Brain pericyte (primary cell): Measurements from ENCODE around the gene GDPD2.

Experiments used
- DNase-seq: peaks from one replicate; pipeline ENCODE4 v3.0.0-alpha.2; 2012; ENCODE audit warnings: low read depth, low spot score

GDPD2 gene

DNA sequence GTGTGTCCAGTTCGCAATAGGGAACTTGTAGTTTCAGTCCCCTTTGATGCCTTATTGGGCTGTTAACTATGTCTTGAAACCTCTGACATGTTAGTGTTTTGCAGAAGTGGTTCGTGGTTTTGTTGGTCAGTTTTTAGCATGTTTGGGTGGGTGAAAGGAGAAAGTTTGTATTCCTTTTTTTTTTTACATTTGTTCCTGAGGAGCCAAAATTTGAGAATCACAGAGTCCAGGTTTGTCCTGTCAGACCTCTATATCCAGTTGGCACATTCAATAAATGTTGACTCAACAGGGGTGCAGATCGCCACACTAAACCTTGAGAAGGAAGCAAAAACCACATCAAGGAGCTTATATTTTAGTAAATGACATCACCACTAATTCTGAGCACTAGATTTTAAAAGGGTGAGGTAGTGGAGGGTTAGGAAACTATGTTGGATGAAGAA lies 47.8 kb downstream of the GDPD2 start:
- DNase-seq = no peak

DNA sequence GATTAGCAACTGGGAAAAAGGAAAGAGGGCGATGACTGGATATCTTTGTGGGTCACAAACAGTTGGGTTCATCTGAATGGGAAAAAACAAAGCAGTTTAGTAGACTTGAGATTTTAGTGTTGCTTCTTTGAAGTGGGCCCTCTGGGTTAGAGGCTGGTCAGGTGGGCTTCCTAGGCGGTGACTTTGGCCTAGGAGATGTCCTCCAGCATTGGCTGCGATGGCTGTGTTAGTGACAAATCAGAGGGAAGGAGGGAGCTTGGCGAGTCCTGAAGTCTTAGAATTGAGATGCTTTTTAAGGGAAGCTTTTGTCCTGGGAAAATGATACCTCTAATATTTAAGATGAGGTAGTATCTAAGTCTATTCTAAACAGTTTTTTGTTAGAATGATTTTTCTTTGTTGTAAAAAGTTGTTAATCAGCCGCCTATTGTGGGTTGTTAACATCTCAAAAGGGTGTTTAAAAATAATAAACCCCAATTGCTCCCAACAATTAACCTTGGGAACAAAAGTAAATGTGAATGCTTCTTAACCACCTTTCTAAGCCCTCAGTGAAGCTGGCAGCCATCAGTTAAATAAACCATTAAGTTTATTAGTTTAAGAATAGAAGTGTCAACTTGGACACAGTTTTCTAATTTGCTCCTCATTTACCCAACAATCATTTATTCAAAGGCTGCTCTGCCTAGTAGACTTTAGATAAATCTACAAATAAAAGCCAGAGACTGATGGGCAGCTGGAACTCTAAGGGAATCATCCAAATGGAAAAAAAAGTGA lies 53.2 kb downstream of the GDPD2 start:
- no peak for DNase-seq

GRCh38 chrX:70476934-70477733 lies 54.0 kb downstream of the GDPD2 start:
- DNase-seq = no peak

GRCh38 chrX:70477734-70478075 lies 54.6 kb downstream of the GDPD2 start:
- DNase-seq = no peak

- no peak for DNase-seq
Observed at GRCh38 chrX:70478526-70479245, 55.6 kb downstream of the GDPD2 start.

- DNase-seq = no peak
Observed at GRCh38 chrX:70479247-70479921, 56.3 kb downstream of the GDPD2 start.

GRCh38 chrX:70479922-70480659 lies 57.0 kb downstream of the GDPD2 start:
- no peak for DNase-seq

- DNase-seq = no peak
Observed at GRCh38 chrX:70480660-70481018, 57.5 kb downstream of the GDPD2 start.

DNA sequence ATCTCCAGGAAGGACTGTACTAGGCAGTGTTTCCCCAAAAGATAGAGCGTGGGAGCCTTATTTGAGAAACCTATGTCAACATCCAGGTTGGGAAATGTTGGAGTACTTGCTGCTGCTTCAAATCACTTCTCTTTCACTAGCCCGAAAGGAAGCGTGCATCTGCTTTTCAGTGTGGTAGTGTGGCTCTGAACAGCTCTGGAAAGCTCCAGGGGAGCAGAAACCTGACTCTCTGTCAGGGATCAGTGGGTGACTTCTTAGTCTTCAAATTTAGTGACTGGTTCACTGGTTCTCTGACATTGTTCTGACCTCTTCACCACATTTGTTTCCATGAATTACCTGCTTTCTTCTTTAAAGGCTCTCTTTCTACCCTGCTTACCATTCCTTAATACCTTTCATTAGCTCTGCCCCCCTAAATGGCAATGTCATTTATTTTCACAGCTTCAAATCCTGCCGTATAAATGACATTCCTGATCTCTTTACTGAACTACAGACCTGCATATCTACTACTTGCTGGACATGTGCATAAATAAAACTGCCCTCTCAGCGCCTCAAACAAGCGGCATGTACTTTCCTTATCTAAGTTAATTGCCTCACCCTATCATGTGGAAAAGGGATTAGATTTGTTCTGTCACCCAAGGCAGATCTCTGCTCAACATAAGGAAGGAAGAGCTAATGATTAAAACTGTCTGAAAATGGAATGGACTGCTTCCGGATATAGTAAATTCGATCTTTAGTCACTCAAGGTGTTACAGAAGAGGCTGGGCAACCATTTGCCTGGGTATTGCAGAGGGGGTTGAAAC lies 58.6 kb downstream of the GDPD2 start:
- no peak for DNase-seq

DNA sequence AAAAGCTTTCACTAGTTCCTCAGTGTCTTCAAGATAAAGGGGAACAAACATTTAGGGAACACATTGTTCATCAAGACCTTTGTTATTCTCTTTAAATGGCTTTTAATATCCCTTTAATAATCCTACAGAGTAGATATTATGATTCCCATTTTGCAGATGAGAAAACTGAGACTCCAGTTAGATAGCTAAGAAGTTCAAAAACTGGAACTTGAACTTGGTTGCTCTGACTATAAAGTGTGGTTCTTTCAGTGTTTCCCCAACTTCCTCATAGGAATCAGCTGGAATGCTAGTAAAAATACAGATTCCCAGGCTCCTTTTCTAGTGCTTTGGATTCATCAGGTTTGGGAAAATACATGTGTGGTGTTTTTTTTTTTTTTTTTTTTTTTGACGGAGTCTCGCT lies 59.2 kb downstream of the GDPD2 start:
- DNase-seq = no peak
